Endodermal cell (in vitro differentiated cells): ENCODE measurements around the gene RAB40C. TPM values are rescaled to one million over a fixed set of nuclear protein-coding genes. Genes with fewer than 3 reads are reported as not detected.

Experiments
- DNase-seq: peaks from one replicate; pipeline ENCODE4 v3.0.0-alpha.2; 2017
- H3K27ac ChIP-seq: 2 replicates; pipeline ENCODE4 v1.5.1; 2013; ENCODE audit warnings: mild to moderate bottlenecking, low read depth, low read length, moderate library complexity
- H3K27me3 ChIP-seq: 2 replicates; pipeline ENCODE4 v1.6.1; 2013; ENCODE audit warnings: mild to moderate bottlenecking, low read length, moderate library complexity; ENCODE audit not compliant: insufficient read depth, control insufficient read depth, poor library complexity, severe bottlenecking
- H3K36me3 ChIP-seq: 2 replicates; pipeline ENCODE4 v1.7.0; 2013; ENCODE audit warnings: mild to moderate bottlenecking, low read length, moderate library complexity; ENCODE audit not compliant: control insufficient read depth, insufficient read depth
- H3K4me1 ChIP-seq: one replicate; pipeline ENCODE4 v1.7.0; 2013; ENCODE audit warnings: low read length; ENCODE audit not compliant: control insufficient read depth, insufficient read depth
- H3K4me3 ChIP-seq: 2 replicates; pipeline ENCODE4 v1.5.1; 2013; ENCODE audit warnings: mild to moderate bottlenecking, low read length, moderate library complexity
- H3K9ac ChIP-seq: 2 replicates; pipeline ENCODE4 v1.6.1; 2013; ENCODE audit warnings: mild to moderate bottlenecking, low read length, moderate library complexity; ENCODE audit not compliant: poor library complexity, severe bottlenecking; ENCODE audit errors: extremely low read depth
- H3K9me3 ChIP-seq: 2 replicates; pipeline ENCODE4 v1.6.1; 2013; ENCODE audit warnings: mild to moderate bottlenecking, low read length, moderate library complexity; ENCODE audit not compliant: control insufficient read depth
- H3K27ac Mint-ChIP-seq: 2 replicates; pipeline ENCODE4 v1.8.0; 2020; ENCODE audit warnings: mixed read lengths
- H3K27me3 Mint-ChIP-seq: 2 replicates; pipeline ENCODE4 v1.8.0; 2021; ENCODE audit warnings: mild to moderate bottlenecking, mixed read lengths; ENCODE audit not compliant: insufficient read depth
- H3K36me3 Mint-ChIP-seq: 2 replicates; pipeline ENCODE4 v1.8.0; 2020; ENCODE audit warnings: low read depth, mixed read lengths
- H3K4me1 Mint-ChIP-seq: 2 replicates; pipeline ENCODE4 v1.8.0; 2020; ENCODE audit warnings: mixed read lengths
- H3K4me3 Mint-ChIP-seq: 2 replicates; pipeline ENCODE4 v1.8.0; 2020; ENCODE audit warnings: mild to moderate bottlenecking, moderate library complexity, mixed read lengths
- H3K9me3 Mint-ChIP-seq: 2 replicates; pipeline ENCODE4 v1.8.0; 2020; ENCODE audit warnings: mild to moderate bottlenecking, mixed read lengths
- WGBS, 2 experiments: methylation state at CpG; one replicate each; pipeline versions ENCODE4 v1.1.5 to v1.1.7; 2013; ENCODE audit warnings: missing lambda C conversion rate in 2 of 2, mixed read lengths in 1 of 2; ENCODE audit not compliant: insufficient coverage in 1 of 2, insufficient read length in 1 of 2; 5-methylcytosine and 5-hydroxymethylcytosine counted together
- total RNA-seq, 2 donors: library from RNA; stranded (reverse); fragmentation: NEBNext Ultra II Directional in 1 of 2; extraction: Animal tissue kit (Norgen Biotek cat#: 25700) in 1 of 2; gene quantifications; 2 replicates in 1 of 2; 3 replicates in 1 of 2; pipeline ENCODE4 v1.2.1, GENCODE V29; 2021
- TF ChIP-seq, protein P1 (sequence below): fragments of 200-600 bp; sonication (generic); conservative IDR thresholded peaks from 2 replicates; pipeline ENCODE4 v1.5.0; 2021; ENCODE audit warnings: antibody characterized with exemption, mild to moderate bottlenecking

Gene RAB40C
- total RNA-seq, 2 donors from 2014 or later: 21.3 to 25.9 TPM

DNA sequence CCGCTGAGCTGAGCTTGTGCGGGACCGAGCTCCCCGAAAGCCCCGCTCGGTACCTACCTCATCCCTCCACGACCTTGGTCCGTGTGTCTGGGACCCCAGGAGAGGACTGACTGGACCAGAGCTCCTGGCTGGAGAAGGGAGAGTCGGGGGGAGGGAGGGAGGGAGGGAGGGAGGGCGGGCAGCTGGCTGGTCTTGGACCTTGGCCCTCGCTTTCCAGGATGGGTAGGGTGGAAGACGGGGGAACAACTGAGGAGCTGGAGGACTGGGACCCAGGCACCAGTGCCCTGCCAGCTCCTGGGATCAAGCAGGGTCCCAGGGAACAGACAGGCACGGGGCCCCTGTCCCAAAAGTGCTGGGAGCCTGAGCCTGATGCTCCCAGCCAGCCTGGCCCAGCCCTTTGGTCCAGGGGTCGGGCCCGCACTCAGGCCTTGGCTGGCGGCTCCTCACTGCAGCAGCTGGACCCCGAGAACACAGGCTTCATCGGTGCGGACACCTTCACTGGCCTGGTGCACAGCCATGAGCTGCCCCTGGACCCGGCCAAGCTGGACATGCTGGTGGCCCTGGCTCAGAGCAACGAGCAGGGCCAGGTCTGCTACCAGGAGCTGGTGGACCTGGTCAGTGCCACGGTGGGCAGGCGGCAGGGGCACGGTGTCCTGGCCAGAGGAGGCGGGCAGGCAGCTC, 86.2 kb downstream of the RAB40C start:
- H3K4me1 ChIP-seq: peaks cover under 1% of the 10 kb centered on the region
- 78 to 93% methylated on average over 7 to 23 of the region's 25 CpGs for WGBS, 2 experiments
- no peaks in the 10 kb centered on the region for H3K9me3 ChIP-seq
- no peak for DNase-seq
- Mint-ChIP-seq H3K27ac (no peak overlapping the region), H3K27me3 (no peaks in the 10 kb centered on the region), H3K4me1 (peaks cover 7% of the 10 kb centered on the region), H3K36me3 (peaks cover 8% of the 10 kb centered on the region), H3K9me3 (no peaks in the 10 kb centered on the region), H3K4me3 (no peak overlapping the region)
- H3K4me3 ChIP-seq: no peak overlapping the region
- H3K27me3 ChIP-seq: no peaks in the 10 kb centered on the region
- H3K27ac ChIP-seq: no peak overlapping the region
- TF ChIP-seq, protein P1, sequence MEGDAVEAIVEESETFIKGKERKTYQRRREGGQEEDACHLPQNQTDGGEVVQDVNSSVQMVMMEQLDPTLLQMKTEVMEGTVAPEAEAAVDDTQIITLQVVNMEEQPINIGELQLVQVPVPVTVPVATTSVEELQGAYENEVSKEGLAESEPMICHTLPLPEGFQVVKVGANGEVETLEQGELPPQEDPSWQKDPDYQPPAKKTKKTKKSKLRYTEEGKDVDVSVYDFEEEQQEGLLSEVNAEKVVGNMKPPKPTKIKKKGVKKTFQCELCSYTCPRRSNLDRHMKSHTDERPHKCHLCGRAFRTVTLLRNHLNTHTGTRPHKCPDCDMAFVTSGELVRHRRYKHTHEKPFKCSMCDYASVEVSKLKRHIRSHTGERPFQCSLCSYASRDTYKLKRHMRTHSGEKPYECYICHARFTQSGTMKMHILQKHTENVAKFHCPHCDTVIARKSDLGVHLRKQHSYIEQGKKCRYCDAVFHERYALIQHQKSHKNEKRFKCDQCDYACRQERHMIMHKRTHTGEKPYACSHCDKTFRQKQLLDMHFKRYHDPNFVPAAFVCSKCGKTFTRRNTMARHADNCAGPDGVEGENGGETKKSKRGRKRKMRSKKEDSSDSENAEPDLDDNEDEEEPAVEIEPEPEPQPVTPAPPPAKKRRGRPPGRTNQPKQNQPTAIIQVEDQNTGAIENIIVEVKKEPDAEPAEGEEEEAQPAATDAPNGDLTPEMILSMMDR: no peak
- no peak overlapping the region for H3K9ac ChIP-seq
- H3K36me3 ChIP-seq: peaks cover 21% of the 10 kb centered on the region

DNA sequence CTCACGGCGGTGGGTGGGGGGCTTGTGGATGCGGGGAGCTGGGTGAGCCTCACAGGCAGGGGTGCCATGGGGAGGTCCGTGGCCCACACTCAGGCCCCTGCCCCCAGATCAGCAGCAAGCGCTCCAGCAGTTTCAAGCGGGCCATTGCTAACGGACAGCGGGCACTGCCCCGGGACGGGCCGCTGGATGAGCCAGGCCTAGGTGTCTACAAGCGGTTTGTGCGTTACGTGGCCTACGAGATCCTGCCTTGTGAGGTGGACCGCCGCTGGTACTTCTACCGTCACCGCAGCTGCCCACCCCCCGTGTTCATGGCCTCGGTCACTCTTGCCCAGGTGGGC, 86.7 kb downstream of the RAB40C start:
- H3K27ac Mint-ChIP-seq: no peak overlapping the region
- H3K9me3 Mint-ChIP-seq: no peaks in the 10 kb centered on the region
- no peaks in the 10 kb centered on the region for H3K9me3 ChIP-seq
- H3K27me3 ChIP-seq: no peaks in the 10 kb centered on the region
- peaks cover 5% of the 10 kb centered on the region for H3K4me1 ChIP-seq
- no peaks in the 10 kb centered on the region for H3K27me3 Mint-ChIP-seq
- WGBS, 2 experiments: 96 to 97% methylated on average over 18 to 21 of the region's 21 CpGs
- peaks cover 11% of the 10 kb centered on the region for H3K36me3 Mint-ChIP-seq
- peaks cover 12% of the 10 kb centered on the region for H3K4me1 Mint-ChIP-seq
- TF ChIP-seq, protein P1: no peak
- no peak overlapping the region for H3K4me3 ChIP-seq
- H3K36me3 ChIP-seq: peaks cover 21% of the 10 kb centered on the region
- H3K9ac ChIP-seq: no peak overlapping the region
- no peak for DNase-seq
- no peak overlapping the region for H3K4me3 Mint-ChIP-seq
- no peak overlapping the region for H3K27ac ChIP-seq

DNA sequence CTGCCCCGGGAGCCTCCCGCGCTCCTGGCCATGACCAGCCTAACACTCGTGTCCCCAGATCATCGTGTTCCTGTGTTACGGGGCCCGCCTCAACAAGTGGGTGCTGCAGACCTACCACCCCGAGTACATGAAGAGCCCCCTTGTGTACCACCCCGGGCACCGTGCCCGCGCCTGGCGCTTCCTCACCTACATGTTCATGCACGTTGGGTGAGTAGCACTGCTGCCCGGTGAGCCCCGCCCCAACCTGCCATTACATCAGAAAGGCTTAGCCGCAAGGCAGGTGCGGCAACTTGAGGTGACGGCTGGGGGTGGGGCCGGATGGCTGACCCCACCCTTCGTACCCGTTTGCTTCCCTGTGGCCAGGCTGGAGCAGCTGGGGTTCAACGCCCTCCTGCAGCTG, 87.0 kb downstream of the RAB40C start:
- Mint-ChIP-seq H3K9me3 (no peaks in the 10 kb centered on the region), H3K36me3 (peaks cover 15% of the 10 kb centered on the region), H3K4me3 (no peak overlapping the region), H3K27ac (no peak overlapping the region), H3K4me1 (peaks cover 15% of the 10 kb centered on the region), H3K27me3 (no peaks in the 10 kb centered on the region)
- Histone ChIP-seq H3K27ac (no peak overlapping the region), H3K4me1 (peaks cover 9% of the 10 kb centered on the region), H3K4me3 (no peak overlapping the region), H3K27me3 (no peaks in the 10 kb centered on the region), H3K36me3 (peaks cover 25% of the 10 kb centered on the region), H3K9me3 (no peaks in the 10 kb centered on the region), H3K9ac (no peak overlapping the region)
- no peak for DNase-seq
- 95% methylated on average over 13 to 23 of the region's 23 CpGs for WGBS, 2 experiments
- TF ChIP-seq, protein P1: no peak
